Epithelial cell of proximal tubule (primary cell): ENCODE data around the gene TUBB2B. TPM values are rescaled to one million over a fixed set of nuclear protein-coding genes. Genes with fewer than 3 reads are reported as not detected.

ENCODE experiments used
- DNase-seq: peaks from one replicate; pipeline ENCODE4 v3.0.0-alpha.2; 2011; ENCODE audit warnings: low read depth
- H3K4me3 ChIP-seq: 2 replicates; pipeline ENCODE4 v1.5.1; 2011; ENCODE audit warnings: low read depth, mild to moderate bottlenecking, low read length
- total RNA-seq: library from RNA; depleted of rRNA; stranded (reverse); fragments of >200 nt; gene quantifications from 2 replicates; pipeline ENCODE4 v1.2.3, GENCODE V29; 2015
- TF ChIP-seq, protein P1 (sequence below): conservative IDR thresholded peaks from 2 replicates; pipeline ENCODE4 v1.5.1; 2012; ENCODE audit warnings: low read depth, mild to moderate bottlenecking, low read length

TUBB2B gene
- total RNA-seq, 1 donor from 2014 or later: 213 TPM

DNA sequence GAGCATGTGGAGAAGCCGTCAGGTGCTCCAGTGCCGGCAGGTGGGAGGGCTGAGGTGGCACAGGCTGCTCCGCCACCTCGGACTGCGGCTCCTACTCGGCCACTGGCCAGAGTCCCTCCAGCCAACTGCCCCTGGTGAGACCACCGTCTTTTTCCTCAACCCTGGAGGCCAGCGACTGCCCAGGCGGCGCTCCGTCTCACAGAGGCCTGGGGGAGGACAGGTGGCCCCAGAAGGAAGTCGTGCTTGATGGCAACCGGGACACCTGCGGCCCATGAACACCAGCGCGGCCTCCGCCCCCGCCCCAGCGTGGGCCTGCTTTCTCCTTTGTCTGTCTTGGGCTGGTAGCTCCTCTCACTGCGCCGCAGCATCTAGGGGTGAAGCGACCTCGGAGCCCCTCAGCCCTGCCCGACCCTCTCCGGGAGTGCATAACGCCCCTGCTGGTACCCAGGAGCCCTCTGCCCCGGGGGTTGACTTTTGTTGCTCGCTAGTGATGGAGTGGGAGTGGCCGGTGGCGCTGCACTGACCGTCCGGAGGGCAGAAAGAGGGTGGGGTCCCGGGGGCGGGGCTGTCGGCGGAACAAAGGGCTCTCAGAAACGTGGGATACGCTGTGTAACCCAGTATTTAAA lies 706 bp upstream of the TUBB2B start:
- no peak for DNase-seq
- TF ChIP-seq, protein P1, sequence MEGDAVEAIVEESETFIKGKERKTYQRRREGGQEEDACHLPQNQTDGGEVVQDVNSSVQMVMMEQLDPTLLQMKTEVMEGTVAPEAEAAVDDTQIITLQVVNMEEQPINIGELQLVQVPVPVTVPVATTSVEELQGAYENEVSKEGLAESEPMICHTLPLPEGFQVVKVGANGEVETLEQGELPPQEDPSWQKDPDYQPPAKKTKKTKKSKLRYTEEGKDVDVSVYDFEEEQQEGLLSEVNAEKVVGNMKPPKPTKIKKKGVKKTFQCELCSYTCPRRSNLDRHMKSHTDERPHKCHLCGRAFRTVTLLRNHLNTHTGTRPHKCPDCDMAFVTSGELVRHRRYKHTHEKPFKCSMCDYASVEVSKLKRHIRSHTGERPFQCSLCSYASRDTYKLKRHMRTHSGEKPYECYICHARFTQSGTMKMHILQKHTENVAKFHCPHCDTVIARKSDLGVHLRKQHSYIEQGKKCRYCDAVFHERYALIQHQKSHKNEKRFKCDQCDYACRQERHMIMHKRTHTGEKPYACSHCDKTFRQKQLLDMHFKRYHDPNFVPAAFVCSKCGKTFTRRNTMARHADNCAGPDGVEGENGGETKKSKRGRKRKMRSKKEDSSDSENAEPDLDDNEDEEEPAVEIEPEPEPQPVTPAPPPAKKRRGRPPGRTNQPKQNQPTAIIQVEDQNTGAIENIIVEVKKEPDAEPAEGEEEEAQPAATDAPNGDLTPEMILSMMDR: no peak
- peak overlapping the region; percentile 52 for H3K4me3 ChIP-seq

DNA sequence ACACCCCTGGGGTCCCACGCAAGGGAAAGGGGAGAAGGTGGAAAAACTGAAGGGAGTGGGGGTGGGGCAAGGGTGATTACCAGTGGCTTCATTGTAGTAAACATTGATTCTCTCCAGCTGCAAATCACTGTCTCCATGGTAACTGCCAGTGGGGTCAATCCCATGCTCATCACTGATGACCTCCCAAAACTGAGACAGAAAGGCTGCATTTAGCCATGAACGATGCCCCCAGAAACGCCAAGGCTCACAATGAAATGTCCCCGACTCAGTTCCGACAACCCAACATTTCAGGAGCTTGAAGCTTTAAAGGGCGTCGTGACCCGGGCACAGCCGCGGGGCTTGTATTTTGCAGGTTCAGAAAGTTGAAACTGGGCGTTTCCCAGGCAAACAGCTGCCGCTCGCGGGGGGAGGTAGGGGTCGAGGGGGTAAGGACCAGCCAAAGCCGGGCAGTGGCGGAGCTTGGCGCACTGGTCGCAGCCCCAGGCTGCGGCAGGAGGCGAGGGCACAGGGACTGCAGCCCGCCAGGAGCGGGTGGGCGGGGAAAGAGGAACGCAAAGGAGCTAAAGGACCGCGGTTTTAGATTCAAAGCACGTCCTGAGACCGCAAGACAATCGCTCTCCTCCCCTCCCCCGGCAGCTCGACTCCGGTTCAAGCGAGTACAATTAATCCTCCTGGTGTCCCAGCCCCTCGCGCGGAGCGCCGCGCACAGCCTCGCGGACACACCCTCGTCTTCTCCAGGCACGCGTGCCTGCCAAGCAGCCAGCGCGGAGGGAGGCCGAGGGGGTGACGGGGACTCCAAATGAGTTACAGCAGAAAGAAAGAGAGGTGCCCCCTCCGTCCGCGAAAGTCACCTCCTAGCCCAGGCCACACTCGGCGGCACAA lies 731 bp downstream of the TUBB2B start:
- no peak for DNase-seq
- TF ChIP-seq, protein P1: no peak
- H3K4me3 ChIP-seq: peak overlapping the region; percentile 52

DNA sequence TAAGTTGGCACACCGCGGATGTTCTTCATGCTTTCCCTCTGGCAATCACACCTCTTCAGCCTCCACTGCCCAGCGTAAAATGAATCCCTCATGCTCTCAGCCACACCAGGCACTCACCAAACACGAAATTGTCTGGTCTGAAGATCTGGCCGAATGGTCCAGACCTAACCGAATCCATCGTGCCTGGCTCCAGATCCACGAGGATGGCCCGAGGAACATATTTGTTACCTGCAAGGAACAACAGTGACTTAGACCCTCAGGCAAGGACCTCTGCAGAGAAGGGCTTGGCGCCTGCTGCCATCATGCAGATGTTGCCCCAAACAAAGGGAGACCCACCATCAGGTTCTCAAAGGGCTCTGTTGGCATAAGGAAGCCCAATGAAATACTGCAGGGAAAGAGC lies 1.4 kb downstream of the TUBB2B start:
- DNase-seq: no peak
- TF ChIP-seq, protein P1: no peak
- H3K4me3 ChIP-seq: no peak overlapping the region

DNA sequence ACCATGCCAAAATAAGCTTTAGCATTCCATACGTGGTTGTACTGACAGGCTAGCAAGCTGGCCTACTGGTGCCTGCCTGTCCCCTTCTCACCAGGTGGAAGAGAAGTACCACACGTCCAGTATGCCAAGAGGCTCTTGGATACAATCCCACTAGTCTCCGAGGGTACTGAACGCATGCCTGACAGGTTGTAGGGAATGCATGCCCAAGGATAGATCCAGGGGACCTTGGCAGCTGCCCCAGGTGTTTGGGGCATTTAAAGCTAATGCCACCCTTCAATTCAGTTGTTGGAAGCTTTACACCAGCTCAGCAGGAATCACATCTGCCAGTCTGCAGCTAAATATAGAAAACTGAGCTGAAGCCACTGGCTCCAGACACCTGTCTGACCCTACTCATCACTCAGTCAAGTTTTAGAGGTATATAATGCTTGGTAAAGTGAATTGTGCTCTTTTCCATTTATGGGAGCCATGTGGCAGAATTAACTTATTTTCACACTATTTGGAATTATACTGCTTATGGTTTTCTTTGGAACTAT lies 4.9 kb downstream of the TUBB2B start:
- DNase-seq: no peak
- H3K4me3 ChIP-seq: no peak overlapping the region
- TF ChIP-seq, protein P1: no peak

DNA sequence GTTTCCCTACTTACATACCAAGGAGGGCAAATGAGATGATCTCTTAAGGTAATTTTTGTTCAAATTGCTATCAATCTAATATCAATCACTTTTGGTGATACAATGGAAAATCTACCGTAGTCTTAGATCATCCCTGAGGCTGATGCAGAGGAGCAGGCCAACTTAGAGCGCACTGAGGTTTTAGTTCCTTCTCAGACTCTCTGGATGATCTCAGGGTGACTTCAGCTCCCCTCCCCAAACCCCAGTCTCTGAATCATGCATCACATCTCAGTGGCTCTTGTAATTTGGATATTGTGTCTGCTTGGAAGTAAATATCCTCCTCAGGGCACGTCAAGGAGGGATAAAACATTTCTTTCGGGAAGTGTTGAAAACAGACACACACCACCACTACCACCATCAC lies 5.9 kb downstream of the TUBB2B start:
- no peak for DNase-seq
- TF ChIP-seq, protein P1: no peak
- no peak overlapping the region for H3K4me3 ChIP-seq

DNA sequence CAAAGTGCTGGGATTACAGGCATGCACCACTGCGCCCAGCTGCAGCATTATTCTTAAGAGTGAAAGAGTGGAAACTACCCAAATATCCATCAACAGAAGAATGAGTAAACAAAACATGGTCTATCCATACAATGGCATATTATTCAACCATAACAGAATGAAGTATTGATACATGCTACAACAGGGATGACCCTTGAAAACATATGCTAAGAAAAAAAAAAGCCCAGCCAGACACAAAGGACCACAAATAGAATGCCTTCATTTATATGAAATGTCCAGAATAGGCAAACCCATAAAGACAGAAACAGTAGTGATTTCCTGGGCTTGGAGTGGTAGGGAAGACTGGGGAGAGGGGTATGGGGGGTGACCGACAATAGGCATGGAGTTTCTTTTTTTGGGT lies 7.1 kb downstream of the TUBB2B start:
- no peak overlapping the region for H3K4me3 ChIP-seq
- DNase-seq: no peak
- TF ChIP-seq, protein P1: no peak
